ENCODE data around the gene GUCY2C. TPM values are rescaled to one million over a fixed set of nuclear protein-coding genes. Genes with fewer than 3 reads are reported as not detected.
"Not testable (repeated sequence)": the region's sequence is repeated elsewhere in the genome, so short reads cannot be mapped to it uniquely, and the experiment has no call there.

Gene GUCY2C
- not detected for polyA plus RNA-seq (2013, experiment 1 of 2; ENCODE audit: insufficient read length)
- not detected for polyA plus RNA-seq (2013, experiment 2 of 2; ENCODE audit: insufficient read length)

GRCh38 chr12:14696265-14696741, at the start of gene GUCY2C:
Gene GUCY2C, minus strand, starts transcription at chr12:14696599. Its CDS starts 151 bp downstream, at chr12:14696448.
- no peak for DNase-seq

GRCh38 chr12:14743061-14743460, 46.7 kb upstream of the GUCY2C start:
- DNase-seq: no peak

- DNase-seq: no peak
Observed at GRCh38 chr12:14741942-14742341, 45.5 kb upstream of the GUCY2C start.

GRCh38 chr12:14741153-14741552, 44.8 kb upstream of the GUCY2C start:
- DNase-seq: no peak

GRCh38 chr12:14736441-14736840, 40.0 kb upstream of the GUCY2C start:
- not testable (repeated sequence) for DNase-seq

GRCh38 chr12:14731821-14732220, 35.4 kb upstream of the GUCY2C start:
- DNase-seq: no peak

DNA sequence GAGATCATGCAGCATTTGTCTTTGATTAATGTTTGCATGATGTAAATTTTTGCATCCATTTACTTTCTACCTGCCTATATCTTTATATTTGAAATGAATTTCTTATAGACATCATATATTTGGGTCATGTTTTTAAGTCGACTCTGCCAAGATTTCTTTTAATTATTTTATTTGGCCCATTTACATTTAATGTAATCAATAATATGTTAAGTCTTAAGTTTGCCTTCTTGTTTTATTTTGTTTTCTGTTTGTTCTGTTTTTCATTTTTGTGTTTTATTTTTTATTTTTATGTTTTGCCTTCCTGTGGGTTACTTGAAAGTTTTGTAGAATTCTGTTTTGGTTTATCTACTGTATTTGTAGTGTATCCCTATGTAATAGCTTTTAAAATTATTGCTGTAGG, 33.2 kb upstream of the GUCY2C start:
- DNase-seq: no peak

GRCh38 chr12:14723763-14724162, 27.4 kb upstream of the GUCY2C start:
- DNase-seq: peak; percentile 2

GRCh38 chr12:14716848-14717444, 20.5 kb upstream of the GUCY2C start:
- peak; percentile 24 for DNase-seq

- no peak for DNase-seq
Observed at GRCh38 chr12:14714437-14714836, 18.0 kb upstream of the GUCY2C start.

DNA sequence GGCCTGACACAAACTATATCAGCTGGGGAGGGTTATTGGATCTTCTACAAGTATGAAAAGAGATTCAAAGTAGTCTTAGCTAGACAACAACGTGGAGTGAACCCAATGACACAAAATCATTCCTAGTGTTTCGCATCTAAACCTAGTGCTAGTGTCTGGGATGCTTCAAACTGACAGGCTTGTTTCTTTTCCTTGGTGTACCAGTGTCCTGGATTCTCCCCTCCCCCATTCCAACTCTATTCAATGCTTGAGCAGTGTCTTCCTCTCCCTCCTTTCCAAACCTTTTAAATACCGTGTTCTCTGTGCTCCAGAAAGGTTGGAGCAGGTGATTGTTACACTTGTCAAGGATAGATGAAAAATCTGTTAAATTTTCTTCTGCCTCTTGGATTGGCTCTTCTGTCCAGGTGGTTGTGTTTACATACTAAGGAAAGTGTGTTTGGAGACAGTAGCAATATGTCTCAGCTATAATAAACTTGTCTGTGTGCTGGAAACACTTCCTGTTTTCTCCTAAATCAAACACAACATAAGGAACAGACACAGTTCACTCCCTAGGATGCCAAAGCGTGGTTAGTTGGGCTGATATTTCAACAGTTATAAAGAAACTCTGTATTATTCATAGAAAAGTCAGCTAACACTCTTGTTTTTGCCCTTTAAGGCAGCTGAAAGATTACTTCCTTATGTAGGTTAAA, 14.4 kb upstream of the GUCY2C start:
- DNase-seq: no peak

GRCh38 chr12:14701809-14702568, 5.6 kb upstream of the GUCY2C start:
- DNase-seq: no peak

DNA sequence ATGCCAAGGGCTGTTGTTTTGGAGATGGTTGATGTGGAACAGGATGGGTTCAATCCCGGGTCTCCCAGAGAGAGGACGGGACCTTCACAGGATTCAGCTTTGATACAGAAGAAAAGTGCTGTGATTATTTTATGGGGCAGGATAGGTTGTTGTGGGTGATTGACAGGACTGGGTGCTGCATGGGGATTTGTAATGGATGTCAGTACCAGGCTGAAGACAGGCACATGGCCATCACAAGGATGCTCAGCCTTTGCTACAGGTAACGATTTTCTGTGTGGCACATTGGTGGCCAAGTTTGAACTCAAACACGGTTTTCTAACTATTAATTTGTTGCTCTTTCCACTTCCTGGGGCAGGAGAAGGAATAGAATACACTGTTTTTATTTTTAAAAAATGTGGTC, 4.5 kb upstream of the GUCY2C start:
- DNase-seq: no peak

GRCh38 chr12:14699923-14700322, 3.5 kb upstream of the GUCY2C start:
- no peak for DNase-seq

- DNase-seq: no peak
Observed at GRCh38 chr12:14698555-14698954, 2.2 kb upstream of the GUCY2C start.

DNA sequence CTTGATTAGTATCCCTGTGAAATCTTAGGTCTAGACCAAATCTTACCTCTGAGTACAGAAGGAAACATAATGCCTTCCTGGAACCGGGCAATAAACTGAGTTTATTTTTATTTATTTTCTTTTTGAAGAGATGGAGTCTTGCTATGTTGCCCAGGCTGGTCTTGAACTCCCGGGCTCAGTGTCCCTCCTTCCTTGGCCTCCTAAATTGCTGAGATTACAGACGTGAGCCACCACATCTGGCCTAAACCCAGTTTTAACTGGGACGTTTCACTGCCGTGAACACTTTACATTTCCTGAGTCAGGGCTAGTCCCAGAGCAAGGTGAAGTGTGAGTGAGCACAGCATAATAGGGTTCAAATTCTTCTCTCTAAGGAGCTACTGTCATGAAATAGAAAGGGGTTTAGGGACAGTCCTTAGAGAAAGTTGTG, 671 bp downstream of the GUCY2C start:
- no peak for DNase-seq

- no peak for DNase-seq
Observed at GRCh38 chr12:14694970-14695369, 1.4 kb downstream of the GUCY2C start.

DNA sequence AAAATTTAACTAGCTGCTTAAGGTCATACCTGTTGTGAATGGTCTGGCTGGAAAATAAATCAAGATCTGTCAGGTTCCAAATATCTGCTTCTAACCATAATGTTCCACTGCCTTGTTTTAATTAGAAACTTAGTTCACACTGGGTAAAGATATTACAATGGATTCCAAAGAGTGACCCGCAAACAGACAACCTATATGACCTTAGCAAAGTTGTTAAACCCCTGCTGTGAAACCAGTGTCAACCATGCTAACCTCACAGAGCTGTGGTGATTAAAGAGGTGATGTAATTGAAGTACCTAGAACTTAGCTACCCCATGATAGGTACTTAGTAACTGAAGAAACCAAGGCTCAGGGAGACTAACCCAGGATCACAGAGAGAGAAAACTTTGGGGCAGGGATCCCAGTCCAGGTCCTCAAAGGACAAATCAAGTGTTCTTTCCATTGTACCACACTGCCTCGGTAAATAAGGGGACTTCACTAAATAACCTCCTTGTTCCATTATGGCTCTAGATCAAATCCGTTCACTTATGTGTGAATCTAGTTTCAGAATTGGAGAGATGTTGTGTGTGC, 2.2 kb downstream of the GUCY2C start:
- no peak for DNase-seq

- no peak for DNase-seq
Observed at GRCh38 chr12:14693116-14693515, 3.3 kb downstream of the GUCY2C start.

GRCh38 chr12:14691560-14691959, 4.8 kb downstream of the GUCY2C start:
- DNase-seq: no peak

DNA sequence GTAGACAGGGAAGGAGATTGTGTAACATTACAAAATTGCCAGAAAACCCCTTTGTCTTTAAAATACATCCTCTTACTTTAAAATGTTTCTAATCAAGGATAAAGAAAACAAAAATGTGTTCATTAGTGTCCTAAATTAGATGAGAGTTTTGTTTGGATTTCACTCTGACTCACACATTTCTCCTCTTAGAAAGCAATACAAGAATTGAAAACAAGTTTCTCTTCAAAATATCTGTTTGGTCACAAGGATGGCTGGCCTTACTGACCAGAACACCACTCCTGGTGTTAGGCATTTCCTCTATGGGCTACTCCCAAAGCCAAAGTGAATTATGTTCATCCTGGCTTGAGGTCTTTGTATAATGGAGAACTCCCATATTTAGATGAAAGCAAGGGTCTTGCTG, 6.4 kb downstream of the GUCY2C start:
- DNase-seq: no peak

GRCh38 chr12:14689144-14689543, 7.3 kb downstream of the GUCY2C start:
- DNase-seq: no peak

GRCh38 chr12:14682231-14682630, 14.2 kb downstream of the GUCY2C start:
- not testable (repeated sequence) for DNase-seq
